RPMI7951 (cell line): ENCODE results near the gene PTEN. TPM values are rescaled to one million over a fixed set of nuclear protein-coding genes. Genes with fewer than 3 reads are reported as not detected.
"Not testable (repeated sequence)": the region's sequence is repeated elsewhere in the genome, so short reads cannot be mapped to it uniquely, and the experiment has no call there.

Experiments used
- DNase-seq: peaks from one replicate; pipeline ENCODE4 v3.0.0-alpha.2; 2012; ENCODE audit warnings: low read depth
- total RNA-seq: library from RNA; depleted of rRNA; stranded (reverse); fragments of >200 nt; shearing (Covaris generic); gene quantifications from 2 replicates; pipeline ENCODE4 v1.2.3, GENCODE V29; 2014

Gene PTEN
- total RNA-seq, 1 experiment from 2014 or later: 0.96 TPM

DNA sequence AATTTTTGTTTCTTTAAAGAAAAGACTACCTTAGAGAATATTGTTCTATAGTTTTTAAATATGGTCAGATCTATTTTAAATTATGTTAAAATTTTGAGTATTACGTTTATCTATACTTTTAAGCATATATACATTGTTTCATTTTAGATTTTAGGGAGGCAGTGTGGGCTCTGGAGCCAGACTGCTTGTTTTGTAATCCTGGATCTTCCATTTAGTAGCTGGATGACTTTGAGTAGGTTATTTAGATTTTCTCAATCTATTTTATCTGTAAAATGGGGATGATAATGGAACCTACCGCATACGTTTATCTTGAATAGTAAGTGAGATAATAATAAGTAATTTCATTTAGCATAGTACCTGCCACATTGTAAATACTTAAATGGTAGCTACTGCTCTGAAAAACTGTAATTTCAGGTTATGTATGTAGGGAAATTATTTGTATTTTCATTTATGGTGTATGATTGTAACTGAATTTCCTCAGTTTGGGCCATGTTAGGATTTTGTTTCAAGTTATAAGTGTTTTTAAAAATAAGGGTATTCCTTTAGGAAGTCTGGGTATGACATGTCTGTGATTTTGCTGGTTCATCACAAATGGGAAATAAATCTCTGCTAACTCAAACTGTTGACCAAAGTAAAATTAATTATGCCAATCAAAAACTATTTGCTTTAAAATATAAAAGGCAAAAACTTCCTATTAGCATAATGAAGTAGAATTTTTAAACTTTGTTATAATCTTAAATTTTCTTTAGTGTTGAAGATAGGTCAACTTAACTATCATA, 6.5 kb downstream of the PTEN start:
- DNase-seq: no peak

DNA sequence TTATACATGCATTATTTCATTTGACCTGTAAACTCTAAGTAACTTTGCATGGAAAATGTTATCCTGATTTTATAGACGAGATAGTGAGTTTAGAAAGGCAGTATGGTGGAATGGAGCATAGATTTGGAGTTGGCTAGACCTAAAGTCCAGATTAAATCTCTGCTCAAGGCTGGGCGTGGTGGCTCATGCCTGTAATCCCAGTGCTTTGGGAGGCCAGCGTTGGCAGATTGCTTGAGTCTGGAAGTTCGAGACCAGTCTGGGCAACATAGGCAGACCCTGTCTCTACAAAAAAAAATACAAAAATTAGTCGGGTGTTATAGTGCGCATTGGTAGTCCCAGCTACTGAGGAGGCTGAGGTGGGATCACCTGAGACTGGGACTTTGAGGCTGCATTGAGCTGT, 9.4 kb downstream of the PTEN start:
- no peak for DNase-seq

DNA sequence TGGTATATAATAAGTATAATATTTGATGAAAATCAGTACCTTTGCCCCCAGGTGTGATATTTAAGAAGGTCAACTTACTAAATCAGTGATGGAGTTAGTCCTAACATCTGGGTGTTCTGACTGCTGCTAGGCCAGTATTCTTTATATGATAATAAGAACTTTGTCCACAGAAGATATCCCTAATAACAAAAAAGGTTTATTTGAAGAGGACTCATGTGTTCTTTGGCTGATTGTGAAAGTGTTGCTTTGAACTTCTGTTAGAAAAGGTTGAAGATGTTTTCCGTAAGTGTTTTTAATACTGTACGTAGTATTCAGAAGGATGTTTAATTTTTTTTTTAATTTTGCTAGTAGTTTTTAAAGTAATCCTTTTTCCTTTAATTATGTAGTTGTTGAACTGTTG, 10.2 kb downstream of the PTEN start:
- DNase-seq: no peak

DNA sequence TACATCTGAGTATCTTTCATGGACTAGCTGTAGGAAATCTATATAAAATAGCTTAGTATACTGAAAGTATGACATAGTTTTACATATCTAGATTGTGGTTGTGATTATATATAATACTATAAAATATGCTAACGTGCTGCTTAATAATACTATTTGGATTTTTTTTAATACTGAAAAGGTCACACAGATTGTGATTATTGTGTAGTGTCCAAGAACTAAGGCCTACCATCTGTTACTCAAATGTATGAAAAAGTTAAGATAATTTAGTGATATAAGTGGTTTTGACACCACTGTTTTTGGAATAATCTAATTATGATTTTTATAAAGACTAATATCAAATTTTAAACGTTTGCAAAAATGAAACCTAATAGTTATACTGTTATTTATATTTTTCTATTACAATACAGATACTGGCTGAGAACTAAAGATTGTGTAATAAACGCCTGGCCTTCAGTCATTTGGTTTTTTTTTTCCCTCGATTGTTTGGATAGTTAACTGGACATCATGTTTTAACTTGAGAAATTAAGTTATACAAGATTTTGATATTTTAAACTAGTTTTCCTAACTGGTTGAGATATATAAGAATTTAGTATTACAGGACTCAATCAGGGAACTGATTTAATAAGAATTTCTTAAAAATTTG, 12.6 kb downstream of the PTEN start:
- DNase-seq: no peak

DNA sequence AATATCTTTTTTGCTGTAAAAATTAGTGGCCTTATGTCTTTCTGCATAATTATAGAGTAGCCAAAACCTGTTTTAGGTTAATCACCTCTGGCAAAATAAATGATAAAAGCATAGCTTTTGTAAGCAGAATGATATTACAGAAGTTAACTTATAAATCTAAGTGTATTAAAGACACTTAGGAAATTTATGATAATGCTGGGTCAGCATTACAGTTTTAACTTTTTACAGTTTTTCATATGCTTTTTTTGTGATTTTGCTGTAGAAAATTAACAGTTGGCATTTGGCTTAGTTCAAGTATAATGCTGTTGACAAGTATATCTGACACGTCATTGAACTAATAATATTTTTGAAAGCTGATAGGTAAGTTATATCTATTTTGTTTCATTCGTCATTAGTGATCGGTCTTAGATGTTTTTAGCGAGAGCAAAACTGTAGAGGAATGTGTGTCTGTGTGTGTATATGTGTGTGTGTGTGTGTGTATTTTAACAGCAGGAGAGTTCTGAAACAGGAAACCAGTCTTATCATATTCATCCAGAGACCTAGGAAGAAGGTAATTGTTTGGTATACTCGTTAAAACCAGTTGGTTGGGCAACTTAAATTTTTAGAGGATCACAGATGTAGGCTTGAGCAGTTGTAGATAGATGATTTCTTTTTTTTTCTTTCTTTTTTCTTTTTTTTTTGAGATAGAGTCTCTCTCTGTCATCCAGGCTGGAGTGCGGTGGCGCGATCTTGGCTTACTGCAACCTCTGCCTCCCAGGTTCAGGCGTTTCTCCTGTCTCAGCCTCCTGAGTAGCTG, 15.4 kb downstream of the PTEN start:
- DNase-seq: no peak

DNA sequence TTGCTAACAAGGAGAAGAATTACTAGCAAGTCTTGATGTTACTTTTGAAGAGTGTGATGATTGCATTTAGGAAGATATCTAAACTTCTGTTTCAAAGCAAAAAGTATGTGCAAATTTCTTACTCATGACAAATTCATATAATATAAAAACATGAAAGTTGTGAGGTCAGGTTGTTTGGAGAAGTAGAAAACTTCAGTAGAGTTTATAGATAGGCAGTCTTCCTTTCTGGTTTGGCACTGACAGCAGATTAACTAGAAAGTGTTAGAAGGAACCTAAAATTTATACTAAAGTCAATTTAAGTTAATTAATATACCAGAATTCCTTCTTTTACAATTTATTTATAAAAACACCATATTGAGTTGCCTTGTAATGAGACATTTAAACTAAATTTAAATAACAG, 16.9 kb downstream of the PTEN start:
- no peak for DNase-seq

DNA sequence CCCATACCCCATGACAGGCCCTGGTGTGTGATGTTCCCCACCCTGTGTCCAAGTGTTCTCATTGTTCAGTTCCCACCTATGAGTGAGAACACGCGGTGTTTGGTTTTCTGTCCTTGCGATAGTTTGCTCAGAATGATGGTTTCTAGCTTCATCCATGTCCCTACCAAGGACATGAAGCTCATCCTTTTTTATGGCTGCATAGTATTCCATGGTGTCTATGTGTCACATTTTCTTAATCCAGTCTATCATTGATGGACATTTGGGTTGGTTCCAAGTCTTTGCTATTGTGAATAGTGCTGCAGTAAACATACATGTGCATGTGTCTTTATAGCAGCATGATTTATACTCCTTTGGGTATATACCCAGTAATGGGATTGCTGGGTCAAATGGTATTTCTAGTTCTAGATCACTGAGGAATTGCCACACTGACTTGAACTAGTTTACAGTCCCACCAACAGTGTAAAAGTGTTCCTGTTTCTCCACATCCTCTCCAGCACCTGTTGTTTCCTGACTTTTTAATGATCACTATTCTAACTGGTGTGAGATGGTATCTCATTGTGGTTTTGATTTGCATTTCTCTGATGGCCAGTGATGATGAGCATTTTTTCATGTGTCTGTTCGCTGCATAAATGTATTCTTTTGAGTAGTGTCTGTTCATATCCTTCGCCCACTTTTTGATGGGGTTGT, 18.1 kb downstream of the PTEN start:
- not testable (repeated sequence) for DNase-seq

DNA sequence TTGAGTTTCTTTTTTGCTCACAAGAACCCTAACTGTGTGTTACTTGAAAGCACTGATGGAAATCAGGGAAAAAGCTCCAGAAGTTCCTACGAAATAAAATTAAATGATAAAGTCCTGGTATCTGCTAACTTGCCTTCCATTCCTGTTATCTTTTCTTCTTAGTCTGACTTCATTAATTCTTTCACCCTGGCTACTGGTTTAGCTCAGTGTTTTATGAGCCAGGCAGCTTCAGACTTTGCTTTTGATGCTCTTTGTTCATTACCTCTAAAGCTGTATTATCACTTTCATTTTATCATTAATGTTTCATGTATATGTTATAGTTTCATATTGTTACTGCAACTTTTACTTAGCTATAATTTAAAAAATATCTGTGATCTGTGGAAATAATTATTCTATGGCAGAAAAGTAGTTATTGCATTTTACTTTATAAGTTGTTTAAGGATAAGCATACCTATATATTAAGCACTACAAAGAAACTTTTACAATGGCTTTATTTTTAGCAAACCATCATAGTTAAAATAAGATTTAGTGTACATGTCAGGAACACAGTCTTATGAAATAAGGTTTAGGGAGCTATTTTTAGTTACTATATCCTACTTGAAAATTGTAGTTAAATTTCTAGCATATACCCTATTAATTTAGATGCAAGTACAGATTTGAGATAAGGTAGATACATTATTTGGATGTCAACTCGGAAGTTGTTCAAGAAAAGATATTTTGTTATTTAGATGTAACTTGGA, 19.3 kb downstream of the PTEN start:
- no peak for DNase-seq

DNA sequence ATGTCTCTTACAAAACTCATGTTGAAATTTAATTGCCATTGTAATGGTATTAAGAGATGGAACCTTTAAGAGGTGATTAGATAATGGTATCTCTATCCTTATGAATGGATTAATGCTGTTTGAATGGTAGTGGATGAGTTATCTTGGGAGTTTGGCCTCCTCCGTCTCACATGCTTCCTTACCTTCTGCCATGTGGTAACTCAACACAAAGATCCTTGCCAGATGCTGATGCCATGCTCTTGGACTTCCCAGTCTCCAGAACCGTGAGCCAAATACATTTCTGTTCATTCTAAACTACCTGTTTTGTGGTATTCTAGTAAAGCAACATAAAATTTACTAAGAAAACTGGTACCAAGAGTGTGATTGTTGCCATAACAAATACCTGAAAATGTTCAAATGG, 23.2 kb downstream of the PTEN start:
- no peak for DNase-seq

DNA sequence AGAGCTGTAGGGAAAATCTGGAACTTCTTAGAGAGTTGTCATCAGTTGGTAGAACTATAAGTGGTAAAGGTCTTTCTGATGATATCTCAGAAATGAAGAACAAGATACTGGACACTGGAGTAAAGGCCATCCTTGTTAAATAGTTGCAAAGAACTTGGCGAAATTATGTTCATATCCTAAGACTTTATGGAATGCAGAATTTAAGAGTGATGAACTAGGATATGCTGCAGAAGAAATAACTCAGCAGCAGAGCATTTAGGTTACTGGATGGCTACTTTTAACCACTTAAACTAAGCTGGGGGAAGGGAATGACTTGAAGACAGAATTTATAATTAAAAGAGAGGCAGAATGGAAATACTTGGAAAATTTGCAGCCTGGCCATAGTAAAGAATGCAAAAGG, 23.7 kb downstream of the PTEN start:
- DNase-seq: no peak

DNA sequence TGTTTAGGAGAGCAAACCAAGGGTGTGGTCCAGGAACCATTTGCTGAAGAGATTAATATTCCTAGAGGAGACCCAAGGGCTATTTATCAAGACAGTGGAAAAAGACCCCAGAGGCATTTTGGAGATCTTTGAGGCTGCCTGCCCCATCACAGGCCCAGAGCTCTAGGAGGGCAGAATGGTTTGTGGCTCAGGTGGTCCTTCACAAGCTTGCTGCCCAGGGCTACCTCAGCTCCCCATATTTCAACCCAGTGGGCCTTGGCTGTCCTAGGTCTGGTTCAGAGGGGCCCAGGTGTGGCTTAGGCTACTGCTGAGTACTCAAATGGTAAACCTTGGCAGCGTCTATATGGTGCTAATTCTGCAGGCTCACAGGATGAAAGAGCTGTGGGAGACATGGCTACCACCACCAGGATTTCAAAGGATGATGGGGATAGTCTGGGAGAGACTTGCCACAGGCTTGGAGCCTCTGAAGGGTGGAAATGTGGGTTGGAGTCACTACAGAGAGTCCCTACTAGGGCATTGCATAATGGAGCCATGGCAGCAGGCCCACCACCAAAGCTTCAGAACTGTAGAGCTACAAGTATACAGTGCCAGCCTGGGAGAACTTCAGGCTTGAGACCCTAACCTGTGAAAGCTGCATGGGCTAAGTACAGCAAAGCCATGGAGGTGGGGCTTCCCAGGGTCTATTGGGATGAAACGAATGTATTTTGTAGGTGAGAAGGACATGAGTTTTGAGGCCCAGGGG, 24.3 kb downstream of the PTEN start:
- no peak for DNase-seq

DNA sequence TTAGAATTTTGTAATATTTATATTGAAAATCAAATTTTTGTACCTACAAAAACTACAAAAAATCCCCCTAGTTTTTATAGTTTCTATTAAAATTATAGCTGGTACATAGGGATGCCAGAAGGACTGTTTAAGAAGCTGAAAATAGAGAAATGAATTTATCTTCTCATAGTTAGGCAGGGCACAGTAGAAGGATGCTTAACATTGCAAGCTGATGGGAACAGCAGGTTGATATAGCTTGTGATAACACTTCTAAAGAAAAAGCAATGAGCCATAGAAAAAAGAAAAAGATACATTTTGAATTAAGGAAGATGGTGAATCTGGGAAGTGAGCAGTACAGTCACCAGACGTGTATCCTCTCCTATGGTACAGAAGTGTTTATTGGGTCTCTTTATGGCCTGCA, 32.0 kb downstream of the PTEN start:
- DNase-seq: no peak

DNA sequence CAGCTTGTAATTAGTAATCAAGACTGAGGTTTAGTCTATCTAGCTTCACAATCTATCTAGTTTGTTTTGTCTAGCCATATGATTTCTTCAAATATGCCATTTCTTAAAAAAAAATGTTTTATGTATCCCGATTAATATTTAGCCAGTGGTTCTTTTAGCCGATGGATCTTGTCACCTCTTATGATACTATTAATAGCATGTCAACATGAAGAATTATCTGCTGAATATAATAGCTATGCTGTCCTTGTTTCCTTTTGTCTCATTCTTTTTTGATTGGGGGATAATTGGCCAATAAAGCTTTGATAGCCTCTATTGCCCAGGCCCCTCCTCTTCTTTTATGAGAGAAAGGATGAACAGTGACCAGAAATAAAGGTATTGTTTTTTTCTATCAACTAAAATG, 32.8 kb downstream of the PTEN start:
- no peak for DNase-seq

DNA sequence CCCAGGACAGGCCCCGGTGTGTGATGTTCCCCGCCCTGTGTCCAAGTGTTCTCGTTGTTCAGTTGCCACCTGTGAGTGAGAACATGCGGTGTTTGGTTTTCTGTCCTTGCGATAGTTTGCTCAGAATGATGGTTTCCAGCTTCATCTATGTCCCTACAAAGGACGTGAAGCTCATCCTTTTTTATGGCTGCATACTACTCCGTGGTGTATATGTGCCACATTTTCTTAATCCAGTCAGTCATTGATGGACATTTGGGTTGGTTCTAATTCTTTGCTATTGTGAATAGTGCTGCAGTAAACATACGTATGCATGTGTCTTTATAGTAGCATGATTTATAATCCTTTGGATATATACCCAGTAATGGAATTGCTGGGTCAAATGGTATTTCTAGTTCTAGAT, 34.5 kb downstream of the PTEN start:
- DNase-seq: not testable (repeated sequence)

DNA sequence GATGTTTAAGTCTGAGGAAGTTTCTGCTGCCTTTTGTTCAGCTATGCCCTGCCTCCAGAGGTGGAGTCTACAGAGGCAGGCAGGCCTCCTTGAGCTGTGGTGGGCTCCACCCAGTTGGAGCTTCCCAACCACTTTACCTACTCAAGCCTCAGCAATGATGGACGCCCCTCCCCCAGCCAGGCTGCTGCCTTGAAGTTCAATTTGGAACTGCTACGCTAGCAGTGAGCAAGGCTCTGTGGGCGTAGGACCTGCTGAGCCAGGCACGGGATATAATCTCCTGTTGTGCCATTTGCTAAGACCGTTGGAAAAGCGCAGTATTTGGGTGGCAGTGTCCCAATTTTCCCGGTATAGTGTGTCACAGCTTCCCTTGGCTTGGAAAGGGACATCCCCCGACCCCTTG, 40.0 kb downstream of the PTEN start:
- not testable (repeated sequence) for DNase-seq

DNA sequence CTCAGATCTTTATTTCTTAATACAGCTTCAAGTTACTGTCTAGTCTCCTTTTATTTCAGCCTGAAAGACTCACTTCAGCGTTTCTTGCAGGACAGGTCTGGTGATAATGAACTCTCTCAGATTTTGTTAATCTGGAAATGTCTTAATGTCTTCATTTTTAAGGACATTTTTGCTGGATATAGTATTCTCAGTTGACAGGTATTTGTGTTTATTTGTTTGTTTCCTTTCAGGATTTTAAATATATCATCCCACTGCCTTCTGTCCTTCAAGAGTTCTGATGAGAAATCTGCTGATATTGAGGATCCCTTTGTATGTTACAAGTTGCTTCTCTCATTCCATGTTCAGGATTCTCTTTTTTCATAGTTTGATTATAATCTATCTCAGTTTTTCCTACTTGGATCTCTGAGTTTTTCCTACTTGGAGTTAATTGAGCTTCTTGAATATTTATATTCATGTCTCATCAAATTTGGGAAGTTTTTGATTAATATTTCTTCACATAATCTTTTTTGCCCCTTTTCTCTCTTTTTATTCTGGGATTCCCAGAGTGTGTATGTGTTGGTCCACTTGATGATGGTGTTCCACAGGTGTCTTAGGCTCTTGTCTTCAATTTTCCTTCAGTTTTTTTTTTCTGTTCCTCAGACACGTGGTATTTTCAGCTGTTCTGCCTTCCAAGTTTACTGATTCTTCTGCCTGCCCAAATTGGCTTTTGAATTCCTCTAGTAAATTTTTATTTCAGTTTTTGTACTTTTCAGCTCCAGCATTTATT, 49.9 kb downstream of the PTEN start:
- no peak for DNase-seq

DNA sequence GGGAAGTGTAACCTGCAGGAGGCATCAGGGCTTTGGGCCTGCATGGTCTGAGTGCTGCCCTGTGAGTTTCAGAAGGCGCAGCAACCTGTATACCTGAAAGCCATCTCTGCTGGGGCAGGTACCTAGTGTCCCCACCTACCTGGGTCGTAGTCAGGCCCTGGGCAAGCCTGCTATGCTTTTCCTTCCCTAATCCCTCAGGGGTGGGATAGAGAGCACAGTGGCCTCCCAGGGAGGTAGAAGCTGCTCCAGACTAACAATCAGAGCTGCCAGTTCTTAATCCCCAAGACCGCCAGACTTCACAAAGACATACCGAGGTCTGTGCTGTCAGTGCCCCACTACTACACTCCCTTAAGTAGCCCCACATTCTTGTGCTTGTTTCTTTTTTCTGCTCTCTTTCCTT, 52.0 kb downstream of the PTEN start:
- DNase-seq: no peak

DNA sequence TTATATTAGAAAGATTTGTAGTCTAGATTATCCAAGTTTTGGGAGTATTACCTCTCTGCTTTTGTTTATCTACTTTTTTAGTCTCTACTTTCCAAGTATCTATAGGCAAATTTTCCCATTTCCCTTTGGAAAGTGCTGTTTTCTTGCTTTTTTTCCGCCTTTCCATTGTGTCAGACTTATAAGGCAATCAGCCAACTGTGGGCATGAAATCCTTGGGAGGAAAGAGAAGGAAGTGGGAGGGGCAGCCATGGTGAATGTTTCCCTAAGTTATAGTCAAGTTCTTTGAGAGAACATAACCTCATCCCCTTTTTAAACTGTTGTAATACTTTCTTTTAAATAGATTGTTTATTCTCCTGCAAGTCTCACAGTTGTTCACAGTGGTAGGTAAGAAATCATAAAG, 52.6 kb downstream of the PTEN start:
- DNase-seq: peak; percentile 6

DNA sequence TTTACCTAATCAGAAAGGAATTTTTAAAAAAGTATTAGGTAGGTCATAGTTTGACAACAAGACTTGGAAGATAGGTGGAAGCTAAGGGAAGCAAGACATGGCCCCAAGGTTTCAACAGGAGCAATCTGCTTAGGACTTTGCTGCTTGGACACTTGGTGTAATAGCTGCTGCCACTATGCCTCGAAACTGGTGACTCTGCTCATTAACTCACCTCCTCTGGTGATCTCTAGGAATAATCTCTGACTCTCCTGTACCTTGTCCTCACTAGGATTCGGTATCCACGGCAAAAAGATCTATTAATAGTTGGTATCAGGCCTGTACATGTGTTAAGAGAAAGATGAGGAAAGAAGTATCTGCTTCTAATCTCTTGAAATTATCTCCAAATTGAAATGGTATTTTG, 53.1 kb downstream of the PTEN start:
- DNase-seq: no peak

DNA sequence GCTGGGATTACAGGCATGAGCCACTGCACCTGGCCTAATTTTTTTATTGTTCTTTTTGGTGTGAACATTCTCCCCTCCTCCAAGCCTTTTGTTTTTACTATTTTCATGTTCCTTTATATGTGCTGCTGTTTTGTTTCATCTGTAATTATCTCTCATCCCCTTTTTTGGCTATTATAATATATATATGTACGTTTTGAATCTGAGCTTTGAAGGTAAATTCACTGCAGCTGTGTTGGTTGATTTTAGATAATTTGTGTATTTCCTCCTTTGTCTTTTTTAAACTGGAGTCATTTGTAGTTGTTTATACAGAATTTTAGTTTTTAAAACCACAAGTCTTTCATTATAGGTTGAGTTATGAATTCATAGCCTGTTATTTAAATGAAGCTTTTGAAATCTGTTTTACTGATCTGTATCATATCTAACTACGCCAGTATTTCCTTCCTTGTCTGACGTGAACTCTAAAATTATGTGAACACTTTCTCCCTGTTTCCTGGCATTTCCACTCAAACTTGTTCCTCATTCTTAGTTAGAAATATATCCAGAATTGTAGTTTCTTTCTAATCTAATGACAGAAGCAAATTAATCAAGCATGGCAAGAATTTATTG, 54.9 kb downstream of the PTEN start:
- no peak for DNase-seq
